HL-60 (cell line): Measurements from ENCODE around the gene NFYC.

Experiments
- POLR2AphosphoS5 ChIP-seq: IDR thresholded peaks from 2 replicates; pipeline ENCODE4 v1.6.1; 2012; ENCODE audit warnings: low read depth
- TF ChIP-seq, protein P1 (sequence below): IDR thresholded peaks from one replicate; pipeline ENCODE4 v1.5.1; 2011; ENCODE audit warnings: low read length, control low read depth, inconsistent platforms; ENCODE audit not compliant: insufficient read depth

DNA sequence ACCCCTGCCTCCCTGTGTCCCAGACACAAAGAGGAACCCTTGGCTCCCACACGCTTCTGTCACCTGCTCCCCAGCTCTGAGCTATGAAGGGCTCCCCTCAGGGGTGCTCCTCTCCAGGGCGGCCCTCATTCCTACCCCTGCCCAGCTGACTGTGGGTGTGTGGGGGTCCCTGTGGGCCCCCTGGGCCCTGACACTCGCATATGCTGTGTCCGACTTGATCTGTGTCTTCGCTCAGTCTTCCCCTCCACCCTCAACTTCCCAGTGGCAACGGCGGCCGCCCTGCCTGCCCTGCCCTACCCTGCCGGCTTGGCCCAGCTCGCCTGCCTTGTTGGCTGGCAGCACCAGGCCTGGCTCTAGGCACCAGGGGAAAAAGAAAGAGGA, 93.3 kb downstream of the NFYC start:
- no peak for TF ChIP-seq POLR2AphosphoS5
- TF ChIP-seq, protein P1, sequence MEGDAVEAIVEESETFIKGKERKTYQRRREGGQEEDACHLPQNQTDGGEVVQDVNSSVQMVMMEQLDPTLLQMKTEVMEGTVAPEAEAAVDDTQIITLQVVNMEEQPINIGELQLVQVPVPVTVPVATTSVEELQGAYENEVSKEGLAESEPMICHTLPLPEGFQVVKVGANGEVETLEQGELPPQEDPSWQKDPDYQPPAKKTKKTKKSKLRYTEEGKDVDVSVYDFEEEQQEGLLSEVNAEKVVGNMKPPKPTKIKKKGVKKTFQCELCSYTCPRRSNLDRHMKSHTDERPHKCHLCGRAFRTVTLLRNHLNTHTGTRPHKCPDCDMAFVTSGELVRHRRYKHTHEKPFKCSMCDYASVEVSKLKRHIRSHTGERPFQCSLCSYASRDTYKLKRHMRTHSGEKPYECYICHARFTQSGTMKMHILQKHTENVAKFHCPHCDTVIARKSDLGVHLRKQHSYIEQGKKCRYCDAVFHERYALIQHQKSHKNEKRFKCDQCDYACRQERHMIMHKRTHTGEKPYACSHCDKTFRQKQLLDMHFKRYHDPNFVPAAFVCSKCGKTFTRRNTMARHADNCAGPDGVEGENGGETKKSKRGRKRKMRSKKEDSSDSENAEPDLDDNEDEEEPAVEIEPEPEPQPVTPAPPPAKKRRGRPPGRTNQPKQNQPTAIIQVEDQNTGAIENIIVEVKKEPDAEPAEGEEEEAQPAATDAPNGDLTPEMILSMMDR: no peak
